HFFc6 (cell line): ENCODE results near the gene FOXP1. TPM values are rescaled to one million over a fixed set of nuclear protein-coding genes. Genes with fewer than 3 reads are reported as not detected.

ENCODE experiments used
- DNase-seq: peaks from one replicate; pipeline ENCODE4 v3.0.0-alpha.2; 2018
- H3K27ac Mint-ChIP-seq: 2 replicates; pipeline ENCODE4 v1.8.0; 2020; ENCODE audit warnings: mild to moderate bottlenecking, mixed read lengths
- H3K27me3 Mint-ChIP-seq: 2 replicates; pipeline ENCODE4 v1.8.0; 2021; ENCODE audit warnings: mild to moderate bottlenecking, moderate library complexity, mixed read lengths; ENCODE audit not compliant: insufficient read depth
- H3K36me3 Mint-ChIP-seq: 2 replicates; pipeline ENCODE4 v1.8.0; 2021; ENCODE audit warnings: low read depth, mixed read lengths
- H3K4me1 Mint-ChIP-seq: 2 replicates; pipeline ENCODE4 v1.8.0; 2020; ENCODE audit warnings: low read depth, mixed read lengths
- H3K4me3 Mint-ChIP-seq: 2 replicates; pipeline ENCODE4 v1.8.0; 2020; ENCODE audit warnings: mild to moderate bottlenecking, moderate library complexity, mixed read lengths
- H3K9me3 Mint-ChIP-seq: 2 replicates; pipeline ENCODE4 v1.8.0; 2020; ENCODE audit warnings: mild to moderate bottlenecking, mixed read lengths
- total RNA-seq, 6 experiments: library from RNA; stranded (reverse); fragmentation: NEBNext Ultra II Directional; extraction: Animal tissue kit (Norgen Biotek cat#: 25700); gene quantifications; 2 replicates in 1 of 6; 3 replicates in 5 of 6; pipeline ENCODE4 v1.2.3, GENCODE V29; 2021
- TF ChIP-seq, protein P1 (sequence below): fragments of 200-600 bp; sonication (generic); IDR thresholded peaks from 2 replicates; pipeline ENCODE4 v1.5.0; 2021; ENCODE audit warnings: antibody characterized with exemption, mild to moderate bottlenecking

The FOXP1 gene
- total RNA-seq, 6 experiments from 2014 or later, result 32.2 to 59.3 (median 52.0) TPM

DNA sequence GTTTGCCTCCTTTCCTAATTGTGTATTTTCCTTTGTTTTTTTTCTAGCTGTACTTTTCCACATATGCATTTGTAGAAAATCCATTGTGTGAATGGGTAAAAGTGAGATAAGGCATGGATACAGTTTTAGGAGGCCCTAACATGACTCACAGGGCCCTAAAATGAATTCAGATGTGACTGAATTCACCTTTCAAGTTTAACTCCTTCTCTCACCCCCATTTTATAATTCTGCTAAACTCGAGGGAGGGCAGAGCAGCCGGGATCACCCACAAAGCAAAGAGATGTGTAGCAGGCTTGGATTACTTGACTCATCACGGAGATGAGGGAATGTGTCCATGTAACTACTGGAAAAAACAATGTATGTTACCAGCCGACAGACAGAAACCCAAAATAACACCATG is 59.9 kb downstream of the FOXP1 start:
- TF ChIP-seq, protein P1, sequence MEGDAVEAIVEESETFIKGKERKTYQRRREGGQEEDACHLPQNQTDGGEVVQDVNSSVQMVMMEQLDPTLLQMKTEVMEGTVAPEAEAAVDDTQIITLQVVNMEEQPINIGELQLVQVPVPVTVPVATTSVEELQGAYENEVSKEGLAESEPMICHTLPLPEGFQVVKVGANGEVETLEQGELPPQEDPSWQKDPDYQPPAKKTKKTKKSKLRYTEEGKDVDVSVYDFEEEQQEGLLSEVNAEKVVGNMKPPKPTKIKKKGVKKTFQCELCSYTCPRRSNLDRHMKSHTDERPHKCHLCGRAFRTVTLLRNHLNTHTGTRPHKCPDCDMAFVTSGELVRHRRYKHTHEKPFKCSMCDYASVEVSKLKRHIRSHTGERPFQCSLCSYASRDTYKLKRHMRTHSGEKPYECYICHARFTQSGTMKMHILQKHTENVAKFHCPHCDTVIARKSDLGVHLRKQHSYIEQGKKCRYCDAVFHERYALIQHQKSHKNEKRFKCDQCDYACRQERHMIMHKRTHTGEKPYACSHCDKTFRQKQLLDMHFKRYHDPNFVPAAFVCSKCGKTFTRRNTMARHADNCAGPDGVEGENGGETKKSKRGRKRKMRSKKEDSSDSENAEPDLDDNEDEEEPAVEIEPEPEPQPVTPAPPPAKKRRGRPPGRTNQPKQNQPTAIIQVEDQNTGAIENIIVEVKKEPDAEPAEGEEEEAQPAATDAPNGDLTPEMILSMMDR, result no peak
- Mint-ChIP-seq H3K4me3 (no peak overlapping the region), H3K36me3 (peaks cover 5% of the 10 kb centered on the region; the same call in 1 of the 2 replicates), H3K27me3 (no peaks in the 10 kb centered on the region; the same call in none of the 2 replicates), H3K27ac (peak overlapping the region; percentile 3; the same call in 1 of the 2 replicates), H3K4me1 (peaks cover 45% of the 10 kb centered on the region), H3K9me3 (no peaks in the 10 kb centered on the region)
- DNase-seq, result no peak

DNA sequence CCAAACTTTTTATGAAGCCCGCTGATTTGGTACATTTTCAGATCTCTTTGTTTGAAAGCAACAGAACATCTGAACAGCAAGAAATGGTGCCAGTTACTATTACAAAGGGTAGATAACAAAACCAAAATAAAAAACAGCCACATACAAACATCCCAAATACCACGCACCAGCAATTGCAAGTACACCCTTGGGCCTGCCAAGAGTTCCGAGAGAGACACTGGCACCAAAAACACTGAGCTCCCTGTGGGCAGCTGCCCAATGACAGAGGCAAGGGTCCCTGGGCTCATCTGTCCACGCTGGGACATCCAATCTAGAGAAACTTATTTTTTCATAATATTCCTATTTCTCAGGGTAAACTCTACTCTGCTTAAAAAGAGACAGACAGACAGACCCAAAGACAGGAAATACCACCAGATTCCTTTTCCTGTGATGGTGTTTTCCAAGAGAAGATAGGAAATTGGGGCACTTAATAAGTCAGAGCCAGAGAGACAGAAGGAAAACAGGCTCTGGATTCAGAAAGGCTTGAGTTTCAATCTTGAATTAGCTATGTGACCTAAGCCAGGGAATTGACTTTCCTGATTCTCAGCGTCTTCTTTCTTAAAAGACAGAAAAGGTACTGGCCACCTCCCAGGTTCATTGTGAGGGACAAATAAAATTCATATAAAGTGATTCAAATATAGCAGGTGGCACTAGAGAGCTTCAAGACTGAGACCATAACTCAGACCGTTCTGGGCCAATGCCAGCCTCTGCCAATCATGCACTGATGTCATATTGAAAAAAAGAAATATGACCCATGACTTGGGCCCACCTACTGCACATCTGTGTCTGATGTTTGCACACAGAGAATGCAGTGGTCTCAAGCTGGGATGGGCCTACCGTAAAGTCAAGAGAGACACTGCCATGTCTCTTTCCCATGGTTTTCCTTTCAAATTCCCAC is 61.3 kb downstream of the FOXP1 start:
- Mint-ChIP-seq H3K9me3 (no peaks in the 10 kb centered on the region), H3K27ac (no peak overlapping the region), H3K36me3 (peaks cover 3% of the 10 kb centered on the region; the same call in 1 of the 2 replicates), H3K4me1 (peaks cover 48% of the 10 kb centered on the region), H3K4me3 (no peak overlapping the region), H3K27me3 (no peaks in the 10 kb centered on the region; the same call in none of the 2 replicates)
- TF ChIP-seq, protein P1, result no peak
- DNase-seq, result no peak

DNA sequence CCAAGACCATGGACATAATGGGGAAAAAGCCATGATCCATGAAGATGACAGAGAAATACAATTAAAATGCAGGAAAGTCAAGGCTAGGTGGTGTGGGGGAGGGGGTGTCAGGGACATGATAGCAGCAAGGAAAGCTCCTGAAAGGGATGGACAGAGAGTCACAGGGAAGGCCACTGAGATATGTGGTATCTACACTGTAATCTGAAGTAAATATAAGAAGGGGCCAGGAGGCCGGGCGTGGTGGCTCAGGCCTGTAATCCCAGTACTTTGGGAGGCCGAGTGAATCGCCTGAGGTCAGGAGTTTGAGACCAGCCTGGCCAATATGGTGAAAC is 62.5 kb downstream of the FOXP1 start:
- no peak overlapping the region for H3K27ac Mint-ChIP-seq
- TF ChIP-seq, protein P1, result no peak
- no peak overlapping the region for H3K4me3 Mint-ChIP-seq
- H3K4me1 Mint-ChIP-seq, result peaks cover 53% of the 10 kb centered on the region
- no peak for DNase-seq
- no peaks in the 10 kb centered on the region; the same call in 1 of the 2 replicates for H3K27me3 Mint-ChIP-seq
- no peaks in the 10 kb centered on the region for H3K9me3 Mint-ChIP-seq
- H3K36me3 Mint-ChIP-seq, result no peaks in the 10 kb centered on the region

DNA sequence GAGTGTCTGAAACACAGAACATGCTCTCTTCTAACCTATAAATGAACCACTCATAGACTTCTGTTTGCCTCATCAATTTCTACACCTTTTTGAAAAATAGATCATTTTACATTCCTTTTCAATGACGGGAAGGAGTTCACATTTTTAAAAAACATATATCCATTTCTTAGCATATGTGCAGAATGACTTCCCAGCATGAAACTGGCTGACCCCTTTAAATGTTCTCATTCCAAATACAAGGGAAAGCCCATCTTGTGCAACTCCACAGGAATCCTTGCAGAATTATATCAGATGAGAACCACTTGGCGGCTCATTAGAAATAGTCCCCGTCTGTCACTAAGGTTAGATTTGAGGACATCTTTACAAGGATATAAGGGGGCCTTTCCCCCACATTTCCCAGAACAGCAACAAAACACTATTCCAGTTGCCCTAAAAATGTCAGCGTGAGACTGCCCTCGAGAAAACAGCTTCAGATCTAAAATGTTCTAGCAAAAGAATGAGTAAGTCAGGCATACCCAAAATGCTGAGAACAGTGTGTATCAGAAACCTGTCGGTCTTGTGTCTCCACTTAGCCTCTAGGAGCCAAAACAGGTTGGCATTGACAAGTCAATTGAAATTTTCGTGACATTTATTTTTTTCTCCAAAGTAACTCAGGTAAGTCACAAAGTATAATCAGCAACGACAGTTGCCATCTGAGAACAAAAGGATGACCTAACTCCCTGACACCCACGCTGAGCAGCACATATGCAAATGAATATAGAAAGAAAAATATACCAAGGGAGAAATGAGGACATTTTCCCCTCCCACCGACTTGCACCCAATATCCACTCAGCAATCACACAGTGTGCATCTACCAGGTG is 63.1 kb downstream of the FOXP1 start:
- Mint-ChIP-seq H3K4me3 (no peak overlapping the region), H3K27ac (no peak overlapping the region), H3K4me1 (peaks cover 53% of the 10 kb centered on the region), H3K27me3 (no peaks in the 10 kb centered on the region; the same call in 1 of the 2 replicates), H3K9me3 (no peaks in the 10 kb centered on the region), H3K36me3 (no peaks in the 10 kb centered on the region)
- TF ChIP-seq, protein P1, result no peak
- no peak for DNase-seq

DNA sequence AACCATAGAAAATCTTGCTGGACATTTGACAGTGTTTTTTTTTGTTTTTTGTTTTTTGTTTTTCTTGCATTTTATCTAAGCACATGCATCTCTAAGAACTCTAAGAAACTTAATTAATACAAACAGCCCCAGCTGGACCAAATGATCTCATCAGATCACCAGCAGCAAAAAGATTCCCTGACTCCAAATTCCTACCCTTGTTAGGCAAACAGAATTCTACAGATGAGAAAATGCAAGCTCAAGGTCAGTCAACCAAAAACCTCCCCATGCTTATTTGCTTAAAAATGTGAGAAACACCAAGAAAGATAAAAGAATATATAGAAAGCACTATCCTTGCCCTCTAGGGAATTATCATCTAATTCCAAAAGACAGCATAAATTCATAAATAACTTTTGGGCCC is 65.4 kb downstream of the FOXP1 start:
- TF ChIP-seq, protein P1, result no peak
- peaks cover 43% of the 10 kb centered on the region for H3K4me1 Mint-ChIP-seq
- no peaks in the 10 kb centered on the region; the same call in 1 of the 2 replicates for H3K27me3 Mint-ChIP-seq
- no peaks in the 10 kb centered on the region for H3K9me3 Mint-ChIP-seq
- no peak overlapping the region for H3K27ac Mint-ChIP-seq
- no peak overlapping the region for H3K4me3 Mint-ChIP-seq
- no peak for DNase-seq
- no peaks in the 10 kb centered on the region for H3K36me3 Mint-ChIP-seq
